ENCODE data around the gene SBSN. TPM values are rescaled to one million over a fixed set of nuclear protein-coding genes. Genes with fewer than 3 reads are reported as not detected.

SBSN gene
- total RNA-seq, 2 experiments from 2014 or later = not detected

- no peak for TF ChIP-seq CTCF (conservative IDR thresholded peaks at IDR 0.05; ENCODE audit: low read length)
- no peak for TF ChIP-seq EZH2phosphoT487 (IDR thresholded peaks at IDR 0.05; ENCODE audit: borderline replicate concordance, low read depth, low read length)
- Histone ChIP-seq H3K4me1 (ENCODE audit: insufficient read depth, low read length, poor library complexity, severe bottlenecking) (peaks cover 24% of the 10 kb centered on the region), H3K9me3 (ENCODE audit: low read length) (no peaks in the 10 kb centered on the region), H3K4me2 (ENCODE audit: low read length) (no peak overlapping the region), H3K79me2 (ENCODE audit: insufficient read depth, low read depth, low read length) (peaks cover 10% of the 10 kb centered on the region; the same call in 1 of the 2 replicates), H2AFZ (ENCODE audit: low read length) (no peak overlapping the region), H3K27ac (ENCODE audit: low read depth, low read length, poor library complexity, severe bottlenecking) (no peak overlapping the region), H3K4me3 (ENCODE audit: low read depth, low read length, poor library complexity, severe bottlenecking) (no peak overlapping the region), H3K9me2 (ENCODE audit: insufficient read depth, low read length) (no peaks in the 10 kb centered on the region), H4K20me1 (ENCODE audit: insufficient read depth, low read length) (no peaks in the 10 kb centered on the region), H3K36me3 (ENCODE audit: insufficient read depth, low read length) (no peaks in the 10 kb centered on the region)
- intact Hi-C loops (cut with micrococcal nuclease; ENCODE audit: unreplicated experiment) = no loop called here
- no TSS peak for BruUV-seq (replicated peaks)
- ChIA-PET CTCF (ENCODE audit: unreplicated experiment) (no interaction called here), POLR2A (no interaction called here)
- DNase-seq (ENCODE audit: low spot score) = no peak
Measured at GRCh38 chr19:35539850-35540249, 11.7 kb upstream of the SBSN start.

GRCh38 chr19:35539314-35539713 is 11.2 kb upstream of the SBSN start:
- no peak overlapping the region for H3K4me3 ChIP-seq (ENCODE audit: low read depth, low read length, poor library complexity, severe bottlenecking)
- no peaks in the 10 kb centered on the region for H3K9me2 ChIP-seq (ENCODE audit: insufficient read depth, low read length)
- H3K27ac ChIP-seq (ENCODE audit: low read depth, low read length, poor library complexity, severe bottlenecking) = no peak overlapping the region
- CTCF ChIA-PET (ENCODE audit: unreplicated experiment) = no interaction called here
- peaks cover 5% of the 10 kb centered on the region; the same call in 1 of the 2 replicates for H3K79me2 ChIP-seq (ENCODE audit: insufficient read depth, low read depth, low read length)
- no peaks in the 10 kb centered on the region for H3K36me3 ChIP-seq (ENCODE audit: insufficient read depth, low read length)
- H4K20me1 ChIP-seq (ENCODE audit: insufficient read depth, low read length) = no peaks in the 10 kb centered on the region
- H3K4me1 ChIP-seq (ENCODE audit: insufficient read depth, low read length, poor library complexity, severe bottlenecking) = peaks cover 20% of the 10 kb centered on the region
- no peak for DNase-seq (ENCODE audit: low spot score)
- POLR2A ChIA-PET = no interaction called here
- H3K9me3 ChIP-seq (ENCODE audit: low read length) = no peaks in the 10 kb centered on the region
- no peak overlapping the region for H3K4me2 ChIP-seq (ENCODE audit: low read length)
- TF ChIP-seq CTCF (conservative IDR thresholded peaks at IDR 0.05; ENCODE audit: low read length) = no peak
- TF ChIP-seq EZH2phosphoT487 (IDR thresholded peaks at IDR 0.05; ENCODE audit: borderline replicate concordance, low read depth, low read length) = no peak
- no peak overlapping the region for H2AFZ ChIP-seq (ENCODE audit: low read length)
- intact Hi-C loops (cut with micrococcal nuclease; ENCODE audit: unreplicated experiment) = no loop called here
- BruUV-seq (replicated peaks) = no TSS peak

- POLR2A ChIA-PET = no interaction called here
- no peak for DNase-seq (ENCODE audit: low spot score)
- TF ChIP-seq CTCF (conservative IDR thresholded peaks at IDR 0.05; ENCODE audit: low read length) = no peak
- no peak for TF ChIP-seq EZH2phosphoT487 (IDR thresholded peaks at IDR 0.05; ENCODE audit: borderline replicate concordance, low read depth, low read length)
- Histone ChIP-seq H3K9me3 (ENCODE audit: low read length) (no peaks in the 10 kb centered on the region), H3K4me2 (ENCODE audit: low read length) (no peak overlapping the region), H4K20me1 (ENCODE audit: insufficient read depth, low read length) (no peaks in the 10 kb centered on the region; the same call in 1 of the 2 replicates), H3K9me2 (ENCODE audit: insufficient read depth, low read length) (no peaks in the 10 kb centered on the region), H3K36me3 (ENCODE audit: insufficient read depth, low read length) (no peaks in the 10 kb centered on the region), H3K27ac (ENCODE audit: low read depth, low read length, poor library complexity, severe bottlenecking) (no peak overlapping the region), H3K79me2 (ENCODE audit: insufficient read depth, low read depth, low read length) (no peaks in the 10 kb centered on the region), H3K4me1 (ENCODE audit: insufficient read depth, low read length, poor library complexity, severe bottlenecking) (peaks cover 2% of the 10 kb centered on the region), H3K4me3 (ENCODE audit: low read depth, low read length, poor library complexity, severe bottlenecking) (no peak overlapping the region), H2AFZ (ENCODE audit: low read length) (no peak overlapping the region)
- BruUV-seq (replicated peaks) = no TSS peak
- CTCF ChIA-PET (ENCODE audit: unreplicated experiment) = no interaction called here
- intact Hi-C loops (cut with micrococcal nuclease; ENCODE audit: unreplicated experiment) = no loop called here
Measured at GRCh38 chr19:35534803-35535480, 6.8 kb upstream of the SBSN start.
